Left lobe of liver (tissue), 2 donors: ENCODE results near the gene PIP5K1B. TPM values are rescaled to one million over a fixed set of nuclear protein-coding genes. Genes with fewer than 3 reads are reported as not detected.

ENCODE experiments used
- ATAC-seq: fragments of 200-7000 bp; cut with Tn5 transposase; one replicate; pipeline ENCODE4 v1.9.1; 2020; ENCODE audit warnings: mild to moderate bottlenecking, moderate library complexity
- DNase-seq: peaks from one replicate; pipeline ENCODE4 v3.0.0-alpha.2; 2020; ENCODE audit warnings: low spot score
- total RNA-seq: library from RNA; stranded (reverse); gene quantifications from one replicate; pipeline ENCODE4 v1.2.1, GENCODE V29; 2021
- donor health status: DM: no; HTN: no; CAD: no; lungs with moderate emphysema.
- donor health status: DM: no; HTN: yes; CAD: no.

Gene PIP5K1B
- total RNA-seq, 1 donor from 2014 or later, result 0.30 TPM

DNA sequence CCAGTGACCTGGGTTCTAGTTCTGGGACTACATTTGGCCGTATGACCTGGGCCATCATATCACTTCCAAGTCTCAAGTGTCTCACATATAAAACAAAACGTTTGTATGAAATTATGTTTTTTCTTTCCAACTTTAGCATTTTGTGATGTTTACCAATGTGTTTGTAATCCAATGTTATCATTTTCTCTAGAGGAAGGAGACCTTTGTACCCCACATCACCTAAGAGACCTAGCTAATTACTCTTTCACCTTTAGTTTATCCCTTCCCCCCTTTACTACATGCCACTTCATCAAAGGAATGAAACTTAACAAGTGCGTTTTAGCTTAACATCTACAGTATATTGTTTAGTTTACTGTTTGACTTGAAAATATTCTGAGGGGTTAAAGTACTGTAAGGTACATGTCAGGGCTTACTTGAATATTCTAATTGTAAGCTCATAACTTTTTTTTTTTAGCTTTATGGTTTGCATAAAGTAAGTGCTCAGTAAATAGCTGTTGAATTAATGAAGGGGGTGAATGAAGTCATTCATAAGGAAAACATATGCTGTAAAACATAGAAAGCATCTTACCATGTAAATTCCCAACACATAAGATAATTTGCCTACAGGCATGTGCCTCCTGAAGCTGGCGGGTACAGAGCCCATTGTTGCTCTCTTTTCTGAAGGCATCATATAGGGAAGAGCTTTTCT, 2.9 kb downstream of the PIP5K1B start:
- DNase-seq (no peak), ATAC-seq (no peak)

DNA sequence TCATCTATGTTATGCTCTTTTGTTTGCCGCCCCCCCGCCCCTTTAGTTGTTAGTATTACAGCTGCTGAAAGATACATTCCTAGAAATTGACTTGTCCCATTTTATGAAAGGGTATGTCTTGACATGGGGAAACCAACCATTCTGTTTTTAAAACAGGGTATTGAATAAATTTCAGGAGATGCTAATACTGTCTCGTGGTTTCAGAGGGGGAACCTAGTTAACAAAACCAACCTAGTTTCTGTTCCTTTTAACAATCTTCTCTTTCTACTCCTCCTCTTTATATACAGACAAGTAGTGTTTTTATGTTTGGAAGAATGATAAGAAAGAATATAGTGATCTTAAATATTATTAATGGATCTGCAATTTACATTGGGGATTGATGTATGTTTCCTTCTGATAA, 3.5 kb downstream of the PIP5K1B start:
- DNase-seq (no peak), ATAC-seq (no peak)

DNA sequence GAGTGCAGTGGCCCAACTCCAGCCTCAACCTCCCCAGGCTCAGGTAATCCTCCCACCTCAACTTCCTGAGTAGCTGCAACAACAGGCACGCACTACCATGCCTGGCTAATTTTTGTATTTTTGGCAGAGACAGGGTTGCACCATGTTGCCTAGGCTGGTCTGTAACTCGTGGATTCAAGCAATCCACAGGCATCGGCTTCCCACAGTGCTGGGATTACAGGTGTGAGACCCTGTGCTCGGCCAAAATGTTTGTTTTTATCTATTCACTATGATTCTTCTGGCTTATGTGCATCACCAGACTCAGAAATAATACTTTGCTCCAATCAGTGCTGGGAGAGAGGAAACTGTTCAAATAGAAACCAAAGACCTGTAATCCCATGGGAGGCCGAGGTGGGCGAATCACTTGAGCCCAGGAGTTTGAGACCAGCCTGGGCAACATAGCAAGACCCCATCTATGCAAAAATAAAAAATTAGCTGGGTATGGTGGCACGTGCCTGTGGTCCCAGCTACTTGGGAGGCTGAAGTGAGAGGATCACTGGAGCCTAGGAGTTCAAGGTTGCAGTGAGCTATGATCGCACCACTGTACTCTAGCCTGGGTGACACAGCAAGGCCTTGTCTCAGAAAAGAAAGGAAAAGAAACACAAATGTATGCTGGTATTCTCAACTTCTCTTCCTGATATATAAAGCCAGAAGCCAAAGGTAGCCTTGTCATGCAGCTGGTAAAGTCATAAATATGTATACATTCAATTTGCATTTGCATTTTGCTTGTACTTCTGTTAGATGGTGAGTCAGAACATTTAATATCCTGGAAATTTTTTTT, 4.5 kb downstream of the PIP5K1B start:
- ATAC-seq, result no peak
- DNase-seq, result no peak

DNA sequence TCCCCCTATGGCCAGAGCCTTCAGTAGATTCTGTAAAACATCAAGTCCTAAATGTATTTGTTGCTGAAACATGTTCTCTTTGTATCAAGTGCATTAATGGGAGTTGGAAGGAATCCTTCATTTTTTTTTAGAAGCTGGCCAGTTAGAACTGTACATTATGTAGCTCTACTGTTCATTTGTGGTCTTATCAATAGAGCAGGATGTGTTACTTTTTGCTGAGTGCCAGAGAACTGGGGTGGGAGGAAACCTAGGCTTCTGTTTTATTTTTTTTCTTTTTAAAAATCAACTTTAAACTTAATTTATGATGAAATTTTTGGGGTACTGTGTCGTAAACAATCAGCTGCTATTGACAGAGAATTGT, 5.1 kb downstream of the PIP5K1B start:
- DNase-seq (no peak), ATAC-seq (no peak)

DNA sequence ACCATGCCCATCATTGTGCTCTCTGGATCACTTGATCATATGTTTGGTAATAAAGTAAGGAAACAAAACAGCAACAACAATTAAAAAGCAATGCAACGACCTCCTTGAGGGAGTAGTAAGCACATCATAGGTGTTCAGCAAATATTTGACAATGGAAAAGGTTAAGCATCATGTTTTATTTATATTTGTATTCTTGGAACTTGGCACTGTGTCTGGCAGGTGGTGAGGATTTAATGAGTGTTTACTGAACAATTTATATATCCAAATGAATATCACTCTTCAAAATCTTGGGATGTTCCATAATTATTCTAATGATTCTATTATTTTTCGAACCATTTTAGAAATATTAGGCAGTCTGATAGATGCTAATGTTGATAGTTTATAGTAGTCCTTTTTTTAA, 6.2 kb downstream of the PIP5K1B start:
- ATAC-seq, result no peak

DNA sequence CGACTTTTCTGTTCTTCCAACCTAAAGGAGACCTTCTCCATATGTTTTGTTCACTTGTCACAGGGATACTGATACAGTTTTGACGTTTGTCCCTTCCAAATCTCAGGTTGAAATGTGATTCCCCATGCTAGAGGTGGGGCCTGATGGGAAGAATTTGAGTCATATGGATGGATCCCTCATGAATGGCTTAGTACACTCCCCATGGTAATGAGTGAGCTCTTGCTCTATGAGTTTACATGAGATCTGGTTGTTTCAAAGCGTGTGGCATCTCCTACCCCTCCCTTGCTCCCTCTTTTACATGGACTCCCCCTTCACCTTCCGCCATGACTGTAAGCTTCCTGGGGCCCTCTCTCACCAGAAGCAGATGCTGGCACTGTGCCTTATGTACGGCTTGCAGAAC, 6.9 kb downstream of the PIP5K1B start:
- ATAC-seq, result no peak
- no peak for DNase-seq

More for the DNA sequence above, 6.2 kb downstream of the PIP5K1B start:
- no peak for DNase-seq

DNA sequence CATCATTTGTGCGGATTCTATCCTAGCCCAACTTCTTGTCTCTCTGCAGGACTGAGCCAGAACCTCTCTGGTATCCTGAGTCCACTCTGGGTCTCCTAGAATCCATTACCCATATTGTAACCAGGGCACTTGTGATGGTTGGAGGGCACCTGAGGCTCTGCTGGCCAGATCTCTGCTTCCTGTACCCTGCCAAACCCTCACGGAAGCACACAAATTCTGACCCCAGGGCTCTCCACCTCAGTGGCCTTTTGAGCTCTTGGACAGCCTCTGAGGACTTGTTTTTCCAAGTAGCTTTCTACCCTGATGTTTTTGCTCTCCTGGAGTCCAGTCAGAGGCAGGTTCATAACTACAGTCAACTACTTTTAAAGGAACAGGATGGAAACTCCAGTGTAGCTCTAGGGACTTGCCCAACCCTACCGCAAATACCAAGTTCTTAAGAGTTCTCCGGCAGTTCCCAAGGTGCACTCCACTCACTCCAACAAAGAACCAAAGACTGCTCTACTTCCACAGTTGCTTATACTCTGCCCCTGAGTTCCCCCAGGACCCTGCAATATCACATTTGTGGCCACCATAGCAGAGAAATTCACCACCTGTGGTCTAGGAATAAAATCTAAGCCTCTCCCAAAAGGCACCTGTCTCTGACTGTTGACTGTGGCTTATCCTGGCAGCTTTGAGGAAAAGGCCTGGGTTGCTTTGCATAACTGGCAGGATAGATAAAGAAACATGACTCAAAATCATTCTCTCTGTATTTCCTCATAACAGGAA, 9.6 kb downstream of the PIP5K1B start:
- no peak for DNase-seq
- no peak for ATAC-seq

DNA sequence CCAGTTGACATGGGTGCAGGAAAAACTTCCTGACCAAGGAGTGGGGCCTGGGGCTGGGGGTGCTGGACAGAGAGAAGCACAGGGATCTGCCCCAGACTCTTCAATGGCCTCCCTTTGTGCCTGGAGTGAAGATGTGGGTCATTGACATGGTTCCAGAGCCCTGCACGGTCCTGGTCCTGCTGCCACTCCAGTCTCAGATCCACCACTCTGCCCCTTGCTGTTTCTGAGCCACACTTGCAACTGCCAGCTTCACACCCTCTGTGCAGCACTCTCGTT, 10.1 kb downstream of the PIP5K1B start:
- DNase-seq, result no peak
- no peak for ATAC-seq

DNA sequence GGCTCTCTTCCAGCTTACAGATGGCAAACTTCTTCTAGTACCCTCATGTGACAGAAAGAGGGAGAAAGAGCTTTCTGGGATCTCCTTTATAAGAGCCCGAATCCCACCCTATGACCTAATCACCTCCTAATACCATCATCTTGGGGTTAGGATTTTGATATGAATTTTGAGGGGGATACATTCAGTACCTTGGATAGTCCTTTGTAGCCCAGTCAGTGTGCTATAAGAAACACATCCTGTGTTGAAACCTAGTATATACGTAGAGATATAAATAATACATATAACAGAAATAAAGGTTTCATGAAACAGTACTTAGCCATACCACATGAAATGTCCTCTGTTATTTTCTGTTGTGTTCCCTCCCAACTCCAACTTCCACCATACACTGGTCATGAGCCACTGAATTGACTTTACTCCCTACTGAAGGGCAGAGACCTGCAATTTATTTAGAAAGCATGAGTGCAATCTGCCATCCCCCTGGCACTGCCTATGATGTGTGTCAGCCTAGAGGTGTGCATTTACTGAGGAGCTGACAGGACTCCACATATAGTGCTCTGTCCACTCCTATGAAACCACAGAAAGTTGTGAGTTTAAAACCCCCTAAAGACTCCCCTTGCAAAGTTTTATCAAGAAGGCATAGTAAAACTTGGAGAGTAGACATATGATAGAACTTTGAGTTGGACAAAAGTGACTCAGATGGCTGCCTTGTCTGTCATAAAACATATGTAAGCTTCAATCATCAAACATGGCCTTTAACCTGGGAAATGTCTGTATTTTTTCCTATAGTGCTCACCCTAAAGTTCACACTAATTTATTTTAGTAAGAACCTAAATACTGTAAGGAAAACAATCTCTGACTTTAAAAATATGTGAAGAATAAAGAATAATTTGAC, 12.8 kb downstream of the PIP5K1B start:
- DNase-seq, result no peak
- no peak for ATAC-seq

DNA sequence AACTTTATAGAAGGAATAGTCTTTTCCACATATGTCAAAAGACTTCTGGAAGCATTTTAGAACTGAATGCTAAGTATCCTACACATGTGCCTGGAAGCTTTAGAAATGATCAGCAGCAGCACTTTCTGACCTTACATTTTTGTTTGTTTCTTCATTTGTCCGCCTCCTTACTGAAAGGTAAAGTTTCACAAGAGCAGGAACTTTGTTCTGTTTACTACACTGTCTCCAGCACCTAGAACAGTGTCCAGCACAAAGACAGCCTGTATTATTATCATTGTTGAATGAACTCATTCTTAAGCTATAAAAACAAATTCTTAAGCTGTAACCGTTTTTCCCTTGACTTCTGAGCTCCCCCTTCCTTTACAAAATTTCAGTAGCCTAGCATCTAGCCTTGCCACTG, 14.8 kb downstream of the PIP5K1B start:
- ATAC-seq (no peak), DNase-seq (no peak)

DNA sequence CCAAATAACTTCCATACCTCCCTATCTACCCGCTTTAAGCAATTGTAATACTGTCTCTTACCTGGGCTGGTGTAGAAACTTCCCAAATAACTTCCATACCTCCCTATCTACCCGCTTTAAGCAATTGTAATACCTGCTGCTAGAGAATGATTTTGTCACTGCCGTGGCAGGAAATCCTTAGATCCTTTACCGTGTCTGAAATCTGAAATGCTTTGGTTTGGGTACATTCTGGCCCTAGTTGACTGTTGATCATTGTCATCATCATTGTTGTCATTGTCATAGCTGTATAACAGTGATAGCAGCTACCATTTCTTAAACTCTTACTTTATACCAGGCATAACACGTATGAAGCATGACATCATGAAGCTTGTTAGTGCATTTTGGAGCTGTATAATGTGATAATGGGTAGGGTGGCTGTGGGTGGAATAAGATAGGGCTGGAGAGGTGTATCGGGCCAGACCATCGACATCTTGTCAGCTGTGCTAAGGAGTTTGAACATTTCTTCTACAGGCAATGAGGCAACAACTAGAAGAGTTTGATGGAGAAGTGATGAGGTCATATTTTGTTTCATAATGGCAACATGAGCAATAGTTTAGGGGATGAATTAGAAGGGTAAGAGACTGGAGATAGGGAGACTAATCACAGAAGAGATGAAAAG, 15.7 kb downstream of the PIP5K1B start:
- DNase-seq, result no peak
- no peak for ATAC-seq

DNA sequence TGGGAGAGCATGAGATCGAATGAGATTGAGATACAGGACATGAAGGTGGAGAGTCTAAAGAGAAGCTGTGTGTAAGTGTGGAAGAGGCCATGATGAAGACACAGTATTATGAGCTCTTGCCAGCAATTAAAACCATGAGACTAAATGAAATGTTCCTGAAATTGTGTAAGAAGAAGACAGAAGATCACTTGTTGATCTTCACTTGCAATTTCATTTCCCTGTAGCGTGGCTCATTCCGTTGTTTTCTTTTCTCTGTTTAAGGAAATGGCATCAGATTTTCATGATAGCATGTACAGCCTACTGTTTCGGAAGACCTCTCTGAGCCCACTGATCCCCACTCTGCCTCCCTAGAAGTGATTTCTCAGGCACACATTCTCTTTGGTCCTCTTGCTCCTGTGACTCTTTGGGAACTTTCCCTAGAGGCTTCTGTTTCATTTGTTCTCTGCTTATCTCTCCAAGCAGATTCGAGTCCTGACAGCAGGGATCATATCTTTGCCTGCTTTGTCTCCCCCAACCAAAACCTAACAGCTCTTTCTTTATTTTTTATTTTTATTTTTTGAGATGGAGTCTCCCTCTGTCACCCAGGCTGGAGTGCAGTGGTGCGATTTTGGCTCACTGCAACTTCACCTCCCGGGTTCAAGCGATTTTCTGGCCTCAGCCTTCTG, 16.8 kb downstream of the PIP5K1B start:
- ATAC-seq (no peak), DNase-seq (no peak)

DNA sequence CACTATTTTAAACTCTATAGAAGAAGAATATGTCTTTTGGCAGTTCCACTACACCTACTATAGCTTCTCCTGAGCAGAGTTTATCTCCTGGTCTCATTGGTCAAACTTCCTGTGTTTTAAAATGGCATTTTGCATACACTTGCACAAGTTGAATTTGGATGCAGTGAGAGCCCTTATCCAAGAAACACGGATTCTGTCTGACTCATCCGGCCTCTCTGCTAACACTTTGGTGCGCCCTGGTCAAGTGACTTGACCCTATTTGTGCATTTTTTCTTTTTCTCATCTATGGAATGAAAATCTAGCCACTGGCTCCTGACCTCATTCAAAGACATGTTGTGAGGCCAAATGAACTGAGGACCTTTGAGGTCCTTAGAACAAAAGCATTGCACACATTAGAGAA, 20.0 kb downstream of the PIP5K1B start:
- ATAC-seq, result no peak
- no peak for DNase-seq

DNA sequence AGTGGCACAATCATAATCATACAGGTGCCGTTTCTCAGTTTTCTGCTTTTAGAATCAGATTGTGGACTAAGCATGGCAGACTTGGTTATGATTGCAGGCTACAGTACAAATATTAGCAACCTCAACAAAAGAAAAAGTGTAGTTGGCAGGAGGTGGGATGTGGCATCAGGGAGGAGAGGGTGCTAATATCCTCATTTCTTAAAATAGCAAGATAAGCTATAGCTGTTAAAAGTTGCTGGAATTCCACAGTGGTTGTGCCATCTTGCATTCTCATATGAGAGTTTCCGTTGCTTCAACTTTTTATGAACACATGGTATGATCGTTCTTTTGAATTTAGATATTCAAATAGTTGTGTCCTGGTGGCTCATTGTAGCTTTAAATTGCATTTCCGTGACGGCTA, 21.4 kb downstream of the PIP5K1B start:
- DNase-seq (no peak), ATAC-seq (no peak)

DNA sequence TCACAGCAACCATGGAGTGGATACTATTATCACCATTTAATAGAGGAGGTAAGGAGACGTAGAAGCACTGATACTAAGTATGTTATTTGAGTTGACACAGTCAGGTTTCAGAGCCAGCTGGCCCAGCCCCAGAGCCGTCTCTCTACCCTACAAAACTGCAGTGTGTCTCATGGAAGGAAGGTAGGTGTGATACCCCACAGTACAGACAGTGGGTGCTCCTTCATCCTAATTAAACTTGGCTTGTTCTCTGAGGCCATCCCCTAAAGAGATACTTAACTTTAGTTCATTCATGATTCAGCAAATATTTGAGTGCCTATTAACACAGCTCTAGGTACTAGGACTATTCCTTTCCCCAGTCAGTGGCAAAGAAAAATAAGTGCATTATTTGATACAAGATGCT, 22.6 kb downstream of the PIP5K1B start:
- no peak for DNase-seq
- no peak for ATAC-seq

DNA sequence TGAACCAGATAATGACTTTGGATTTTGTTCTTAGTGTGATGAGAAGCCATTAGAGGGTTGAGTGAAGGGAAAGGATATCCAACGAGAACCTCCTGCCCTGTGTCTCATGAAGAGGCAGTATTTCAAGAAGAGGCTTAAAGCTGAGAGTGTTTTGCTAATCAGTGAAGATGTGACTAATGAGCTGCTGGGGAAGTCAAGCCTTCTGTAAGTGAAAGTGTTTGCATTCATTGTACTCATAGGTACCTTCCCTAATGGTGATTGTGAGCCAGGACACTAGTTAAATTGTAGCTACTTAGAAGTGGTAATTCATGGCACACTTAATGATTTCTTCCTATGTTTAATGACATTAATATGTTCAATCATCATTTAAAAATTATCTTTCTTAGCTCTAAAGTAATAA, 23.7 kb downstream of the PIP5K1B start:
- DNase-seq, result no peak
- no peak for ATAC-seq

DNA sequence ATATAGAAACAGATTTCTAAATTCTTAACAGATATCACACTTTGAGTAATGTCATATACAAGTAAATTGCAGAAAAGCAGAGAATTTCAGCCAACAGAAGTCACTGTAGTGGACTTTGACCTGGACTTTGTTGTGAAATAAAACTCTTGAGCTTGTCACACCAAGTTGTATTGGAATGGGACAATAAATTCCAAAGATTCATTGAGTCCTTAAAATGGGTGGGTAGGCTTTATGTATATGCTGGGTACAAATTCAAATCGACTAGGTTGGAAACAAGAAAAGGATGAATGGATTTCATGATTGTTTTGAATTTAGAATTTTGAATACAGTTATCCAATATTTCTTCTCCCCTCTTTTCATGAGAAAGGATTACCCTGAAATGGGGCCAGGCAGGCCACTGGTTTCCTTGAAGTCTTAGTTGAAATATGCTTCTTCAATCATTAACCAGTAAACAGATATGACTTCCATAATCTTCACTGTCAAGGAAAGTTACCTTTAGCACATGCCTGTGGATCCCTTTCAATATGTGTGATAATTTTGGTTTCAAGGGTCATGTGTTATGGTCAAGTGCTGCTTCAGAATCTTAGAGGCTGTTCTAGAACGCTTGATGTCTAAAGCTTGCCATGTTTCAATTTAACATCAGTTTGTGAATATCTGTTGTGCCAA, 25.7 kb downstream of the PIP5K1B start:
- no peak for DNase-seq
- no peak for ATAC-seq

DNA sequence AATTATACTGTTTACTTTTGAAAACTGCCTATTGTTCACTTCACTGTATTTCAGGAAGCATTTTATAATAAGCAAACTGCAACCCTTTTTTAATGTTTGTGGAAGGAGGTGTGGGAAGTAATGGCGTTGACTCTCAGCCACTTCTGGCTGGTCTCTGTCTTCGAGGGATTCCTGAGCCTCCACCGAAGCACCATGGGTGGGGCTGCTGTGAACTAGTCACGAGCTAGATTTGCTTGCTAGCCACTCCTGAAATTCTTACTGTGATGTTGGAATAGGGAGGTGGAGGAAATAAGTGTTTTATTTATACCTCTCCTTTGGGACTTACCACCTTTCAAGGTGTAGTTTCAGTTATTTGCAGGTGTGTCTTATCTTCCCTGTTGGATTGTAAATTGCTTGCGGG, 26.8 kb downstream of the PIP5K1B start:
- DNase-seq (no peak), ATAC-seq (no peak)

DNA sequence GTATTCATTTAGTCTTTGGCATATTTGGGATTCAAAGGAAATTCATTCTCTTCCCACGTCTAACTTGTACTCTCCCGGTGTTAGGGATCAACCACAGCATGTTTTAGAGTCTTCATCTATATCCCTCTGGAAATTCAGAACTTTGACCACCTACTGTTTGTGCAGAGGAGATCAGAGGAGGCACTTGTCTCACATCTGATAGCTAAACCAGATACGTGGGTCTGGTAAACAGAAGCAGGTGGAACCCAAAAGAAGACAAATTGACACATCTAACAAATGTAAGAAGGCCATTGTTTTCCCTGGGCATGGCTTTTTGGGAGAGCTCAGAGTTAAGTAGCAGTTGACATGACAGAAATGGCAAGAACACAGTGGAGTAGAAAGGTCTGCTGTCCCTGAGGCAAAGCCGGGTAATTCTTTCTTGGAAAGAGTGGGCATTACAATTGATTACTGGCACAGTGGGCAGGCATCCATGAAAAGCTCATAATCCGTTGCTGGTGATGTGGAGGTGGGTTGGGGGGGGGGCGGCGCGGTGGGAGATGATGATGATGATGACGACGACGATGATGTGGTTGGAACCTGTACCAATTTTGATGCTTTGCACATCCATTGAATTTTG, 27.5 kb downstream of the PIP5K1B start:
- no peak for DNase-seq
- ATAC-seq, result no peak
